Measurements from ENCODE around the gene SNX12.

GRCh38 chrX:71095981-71096759, 28.0 kb upstream of the SNX12 start:
- TF ChIP-seq CTCF (IDR thresholded peaks at IDR 0.05): no peak
- TF ChIP-seq ZFX (IDR thresholded peaks at IDR 0.05; ENCODE audit: borderline replicate concordance): no peak

Measured in 22Rv1 (cell line).